ENCODE results near the gene FBXL13. TPM values are rescaled to one million over a fixed set of nuclear protein-coding genes. Genes with fewer than 3 reads are reported as not detected.
"Not testable (repeated sequence)": the region's sequence is repeated elsewhere in the genome, so short reads cannot be mapped to it uniquely, and the experiment has no call there.

Gene FBXL13
- total RNA-seq, 1 experiment from 2014 or later = 0.43 TPM

DNA sequence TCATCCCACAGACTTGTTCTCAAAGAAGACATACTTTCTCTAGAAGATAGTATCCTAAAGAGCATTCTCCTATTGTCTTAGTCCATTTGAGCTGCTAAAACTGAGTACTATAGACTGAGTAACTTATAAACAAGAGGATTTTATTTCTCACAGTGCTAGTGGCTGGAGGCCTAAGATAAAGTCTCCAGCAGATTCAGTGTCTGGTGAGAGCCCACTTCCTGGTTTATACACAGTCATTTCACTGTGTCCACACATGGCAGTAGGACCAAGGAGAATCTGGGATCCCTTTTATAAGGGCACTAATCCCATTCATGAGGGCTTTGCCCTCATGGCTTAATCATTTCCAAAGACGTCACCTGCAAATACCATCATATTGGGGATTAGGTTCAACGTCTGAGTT, 93.1 kb downstream of the FBXL13 start:
- no TSS peak for BruUV-seq (replicated peaks)
- H3K27ac Mint-ChIP-seq (ENCODE audit: unreplicated experiment) = no peak overlapping the region
- DNase-seq = no peak
- H3K4me1 ChIP-seq = 0 out of 2 replicates have a peak, but pooled peaks cover 4% of the 10 kb centered on the region
- POLR2A ChIA-PET = no interaction called here
- no peaks in the 10 kb centered on the region for H3K27me3 Mint-ChIP-seq (ENCODE audit: insufficient read depth, unreplicated experiment)
- H3K4me3 ChIP-seq (ENCODE audit: low read depth, low read length) = no peak overlapping the region
- H3K27me3 ChIP-seq (replicated peaks; ENCODE audit: control insufficient read depth, insufficient read depth, low read length) = no peaks in the 10 kb centered on the region
- no peak overlapping the region for H3K4me3 Mint-ChIP-seq (ENCODE audit: unreplicated experiment)
- CTCF ChIA-PET = no interaction called here
- TF ChIP-seq CTCF (IDR thresholded peaks at IDR 0.05; ENCODE audit: insufficient read depth in 1 of 2, low read depth in 1 of 2, low read length in 1 of 2, severe bottlenecking in 1 of 2, unreplicated experiment in 1 of 2) = no peak
- no peaks in the 10 kb centered on the region for H3K36me3 ChIP-seq (ENCODE audit: control insufficient read depth, insufficient read depth, low read length)
- no peaks in the 10 kb centered on the region for H3K4me1 Mint-ChIP-seq (ENCODE audit: low read depth, unreplicated experiment)
- H3K9me3 ChIP-seq = no peaks in the 10 kb centered on the region
- no peaks in the 10 kb centered on the region for H3K36me3 Mint-ChIP-seq (ENCODE audit: insufficient read depth, unreplicated experiment)
- intact Hi-C loops (cut with micrococcal nuclease; ENCODE audit: unreplicated experiment) = no loop called here
- H3K9me3 Mint-ChIP-seq (ENCODE audit: unreplicated experiment) = no peaks in the 10 kb centered on the region

DNA sequence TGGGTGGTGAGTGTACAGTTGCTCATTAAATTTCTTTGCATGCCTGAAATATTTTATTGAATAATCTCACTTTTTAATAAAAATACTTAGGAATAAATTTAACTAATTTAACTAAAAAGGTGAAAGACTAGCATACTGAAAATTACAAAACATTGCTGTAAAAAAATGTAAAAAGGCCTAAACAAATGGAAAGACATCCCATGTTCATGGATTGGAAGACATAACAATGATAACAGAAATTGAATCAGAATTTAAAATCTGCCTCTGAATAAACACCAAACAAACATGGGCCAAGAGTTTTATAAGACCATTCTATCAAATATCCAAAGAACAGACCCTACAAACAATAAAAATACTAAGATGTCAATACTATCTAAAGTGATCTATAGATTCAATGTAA, 94.9 kb downstream of the FBXL13 start:
- no peak for TF ChIP-seq CTCF (IDR thresholded peaks at IDR 0.05; ENCODE audit: insufficient read depth in 1 of 2, low read depth in 1 of 2, low read length in 1 of 2, severe bottlenecking in 1 of 2, unreplicated experiment in 1 of 2)
- H3K27me3 Mint-ChIP-seq (ENCODE audit: insufficient read depth, unreplicated experiment) = no peaks in the 10 kb centered on the region
- no peak overlapping the region for H3K4me3 Mint-ChIP-seq (ENCODE audit: unreplicated experiment)
- Histone ChIP-seq H3K27me3 (replicated peaks; ENCODE audit: control insufficient read depth, insufficient read depth, low read length) (no peaks in the 10 kb centered on the region), H3K9me3 (no peaks in the 10 kb centered on the region), H3K36me3 (ENCODE audit: control insufficient read depth, insufficient read depth, low read length) (no peaks in the 10 kb centered on the region), H3K4me3 (ENCODE audit: low read depth, low read length) (no peak overlapping the region), H3K4me1 (0 out of 2 replicates have a peak, but pooled peaks cover 4% of the 10 kb centered on the region)
- BruUV-seq (replicated peaks) = no TSS peak
- DNase-seq = no peak
- H3K4me1 Mint-ChIP-seq (ENCODE audit: low read depth, unreplicated experiment) = no peaks in the 10 kb centered on the region
- intact Hi-C loops (cut with micrococcal nuclease; ENCODE audit: unreplicated experiment) = no loop called here
- ChIA-PET POLR2A (no interaction called here), CTCF (no interaction called here)
- no peak overlapping the region for H3K27ac Mint-ChIP-seq (ENCODE audit: unreplicated experiment)
- H3K9me3 Mint-ChIP-seq (ENCODE audit: unreplicated experiment) = no peaks in the 10 kb centered on the region
- H3K36me3 Mint-ChIP-seq (ENCODE audit: insufficient read depth, unreplicated experiment) = no peaks in the 10 kb centered on the region

GRCh38 chr7:102978284-102978683, 96.3 kb downstream of the FBXL13 start:
- no peaks in the 10 kb centered on the region for H3K36me3 Mint-ChIP-seq (ENCODE audit: insufficient read depth, unreplicated experiment)
- Histone ChIP-seq H3K9me3 (no peaks in the 10 kb centered on the region), H3K4me3 (ENCODE audit: low read depth, low read length) (no peak overlapping the region), H3K27me3 (replicated peaks; ENCODE audit: control insufficient read depth, insufficient read depth, low read length) (no peaks in the 10 kb centered on the region), H3K36me3 (ENCODE audit: control insufficient read depth, insufficient read depth, low read length) (no peaks in the 10 kb centered on the region), H3K4me1 (no peaks in the 10 kb centered on the region)
- no peaks in the 10 kb centered on the region for H3K9me3 Mint-ChIP-seq (ENCODE audit: unreplicated experiment)
- no peaks in the 10 kb centered on the region for H3K4me1 Mint-ChIP-seq (ENCODE audit: low read depth, unreplicated experiment)
- H3K27ac Mint-ChIP-seq (ENCODE audit: unreplicated experiment) = no peak overlapping the region
- ChIA-PET POLR2A (no interaction called here), CTCF (no interaction called here)
- no TSS peak for BruUV-seq (replicated peaks)
- TF ChIP-seq CTCF (IDR thresholded peaks at IDR 0.05; ENCODE audit: insufficient read depth in 1 of 2, low read depth in 1 of 2, low read length in 1 of 2, severe bottlenecking in 1 of 2, unreplicated experiment in 1 of 2) = no peak
- H3K27me3 Mint-ChIP-seq (ENCODE audit: insufficient read depth, unreplicated experiment) = no peaks in the 10 kb centered on the region
- no peak for DNase-seq
- no peak overlapping the region for H3K4me3 Mint-ChIP-seq (ENCODE audit: unreplicated experiment)
- intact Hi-C loops (cut with micrococcal nuclease; ENCODE audit: unreplicated experiment) = no loop called here

DNA sequence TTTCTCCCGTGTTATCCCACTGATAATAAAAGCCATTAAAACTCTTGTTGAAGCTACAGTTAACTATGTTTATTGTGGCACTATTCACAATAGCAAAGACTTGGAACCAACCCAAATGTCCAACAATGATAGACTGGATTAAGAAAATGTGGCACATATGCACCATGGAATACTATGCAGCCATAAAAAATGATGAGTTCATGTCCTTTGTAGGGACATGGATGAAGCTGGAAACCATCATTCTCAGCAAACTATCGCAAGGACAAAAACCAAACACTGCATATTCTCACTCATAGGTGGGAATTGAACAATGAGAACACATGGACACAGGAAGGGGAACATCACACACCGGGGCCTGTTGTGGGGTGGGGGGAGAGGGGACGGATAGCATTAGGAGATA, 97.0 kb downstream of the FBXL13 start:
- DNase-seq; H3K4me3 ChIP-seq (ENCODE audit: low read depth, low read length); intact Hi-C loops (cut with micrococcal nuclease; ENCODE audit: unreplicated experiment); H3K27me3 Mint-ChIP-seq (ENCODE audit: insufficient read depth, unreplicated experiment); CTCF ChIA-PET; H3K4me1 Mint-ChIP-seq (ENCODE audit: low read depth, unreplicated experiment); H3K36me3 Mint-ChIP-seq (ENCODE audit: insufficient read depth, unreplicated experiment); H3K27me3 ChIP-seq (replicated peaks; ENCODE audit: control insufficient read depth, insufficient read depth, low read length); H3K4me1 ChIP-seq; H3K4me3 Mint-ChIP-seq (ENCODE audit: unreplicated experiment); H3K27ac Mint-ChIP-seq (ENCODE audit: unreplicated experiment); H3K36me3 ChIP-seq (ENCODE audit: control insufficient read depth, insufficient read depth, low read length); H3K9me3 ChIP-seq; BruUV-seq (replicated peaks); H3K9me3 Mint-ChIP-seq (ENCODE audit: unreplicated experiment); POLR2A ChIA-PET: not testable (repeated sequence)

Measured in Caco-2 (cell line).